ENCODE results near the gene ACACB. TPM values are rescaled to one million over a fixed set of nuclear protein-coding genes. Genes with fewer than 3 reads are reported as not detected.

The ACACB gene
- total and polyA plus RNA-seq, 2 experiments from 2014 or later, result 6.2 to 15.4 TPM

- no peak overlapping the region for H3K4me3 Mint-ChIP-seq
- no peaks in the 10 kb centered on the region for H4K20me1 ChIP-seq (replicated peaks; ENCODE audit: insufficient read depth)
- H3K4me2 ChIP-seq, result no peak overlapping the region
- peaks cover 2% of the 10 kb centered on the region; the same call in 2 of the 3 replicates for H3K36me3 Mint-ChIP-seq (ENCODE audit: low read depth)
- DNase-seq (ENCODE audit: low spot score) (no peak), ATAC-seq (no peak)
- H3K4me1 Mint-ChIP-seq, result no peaks in the 10 kb centered on the region
- H3K27me3 ChIP-seq (ENCODE audit: insufficient read depth), result no peaks in the 10 kb centered on the region
- H3K4me3 ChIP-seq, result no peak overlapping the region
- no peaks in the 10 kb centered on the region for H3K79me2 ChIP-seq (replicated peaks; ENCODE audit: insufficient read depth)
- H3K9me2 ChIP-seq (ENCODE audit: insufficient read depth), result no peaks in the 10 kb centered on the region
- H3K27ac Mint-ChIP-seq, result no peak overlapping the region
- no peak overlapping the region for H2AFZ ChIP-seq
- H3F3A ChIP-seq (replicated peaks; ENCODE audit: low read depth), result no peaks in the 10 kb centered on the region
- no peak overlapping the region for H3K27ac ChIP-seq (ENCODE audit: low read depth)
- TF ChIP-seq ETS1 (IDR thresholded peaks at IDR 0.05) (no peak), EZH2phosphoT487 (IDR thresholded peaks at IDR 0.05; ENCODE audit: unreplicated experiment) (no peak), JUNB (IDR thresholded peaks at IDR 0.05; ENCODE audit: unreplicated experiment) (no peak), CREB1 (CRISPR knock-in tag; IDR thresholded peaks at IDR 0.05; ENCODE audit: low read depth) (no peak), STAT1 (IDR thresholded peaks at IDR 0.05; ENCODE audit: unreplicated experiment) (no peak), CTCF (conservative IDR thresholded peaks at IDR 0.05; ENCODE audit: low read depth in 2 of 2) (no peak), EZH2 (IDR thresholded peaks at IDR 0.05; ENCODE audit: low read depth, unreplicated experiment) (no peak), NANOG (IDR thresholded peaks at IDR 0.05; ENCODE audit: borderline replicate concordance) (no peak), POLR2AphosphoS5 (IDR thresholded peaks at IDR 0.05; ENCODE audit: low read depth) (no peak), ZNF331 (CRISPR knock-in tag; IDR thresholded peaks at IDR 0.05; ENCODE audit: low read depth) (no peak), ZNF114 (CRISPR knock-in tag; IDR thresholded peaks at IDR 0.05) (no peak)
- TF ChIP-seq, protein P1, sequence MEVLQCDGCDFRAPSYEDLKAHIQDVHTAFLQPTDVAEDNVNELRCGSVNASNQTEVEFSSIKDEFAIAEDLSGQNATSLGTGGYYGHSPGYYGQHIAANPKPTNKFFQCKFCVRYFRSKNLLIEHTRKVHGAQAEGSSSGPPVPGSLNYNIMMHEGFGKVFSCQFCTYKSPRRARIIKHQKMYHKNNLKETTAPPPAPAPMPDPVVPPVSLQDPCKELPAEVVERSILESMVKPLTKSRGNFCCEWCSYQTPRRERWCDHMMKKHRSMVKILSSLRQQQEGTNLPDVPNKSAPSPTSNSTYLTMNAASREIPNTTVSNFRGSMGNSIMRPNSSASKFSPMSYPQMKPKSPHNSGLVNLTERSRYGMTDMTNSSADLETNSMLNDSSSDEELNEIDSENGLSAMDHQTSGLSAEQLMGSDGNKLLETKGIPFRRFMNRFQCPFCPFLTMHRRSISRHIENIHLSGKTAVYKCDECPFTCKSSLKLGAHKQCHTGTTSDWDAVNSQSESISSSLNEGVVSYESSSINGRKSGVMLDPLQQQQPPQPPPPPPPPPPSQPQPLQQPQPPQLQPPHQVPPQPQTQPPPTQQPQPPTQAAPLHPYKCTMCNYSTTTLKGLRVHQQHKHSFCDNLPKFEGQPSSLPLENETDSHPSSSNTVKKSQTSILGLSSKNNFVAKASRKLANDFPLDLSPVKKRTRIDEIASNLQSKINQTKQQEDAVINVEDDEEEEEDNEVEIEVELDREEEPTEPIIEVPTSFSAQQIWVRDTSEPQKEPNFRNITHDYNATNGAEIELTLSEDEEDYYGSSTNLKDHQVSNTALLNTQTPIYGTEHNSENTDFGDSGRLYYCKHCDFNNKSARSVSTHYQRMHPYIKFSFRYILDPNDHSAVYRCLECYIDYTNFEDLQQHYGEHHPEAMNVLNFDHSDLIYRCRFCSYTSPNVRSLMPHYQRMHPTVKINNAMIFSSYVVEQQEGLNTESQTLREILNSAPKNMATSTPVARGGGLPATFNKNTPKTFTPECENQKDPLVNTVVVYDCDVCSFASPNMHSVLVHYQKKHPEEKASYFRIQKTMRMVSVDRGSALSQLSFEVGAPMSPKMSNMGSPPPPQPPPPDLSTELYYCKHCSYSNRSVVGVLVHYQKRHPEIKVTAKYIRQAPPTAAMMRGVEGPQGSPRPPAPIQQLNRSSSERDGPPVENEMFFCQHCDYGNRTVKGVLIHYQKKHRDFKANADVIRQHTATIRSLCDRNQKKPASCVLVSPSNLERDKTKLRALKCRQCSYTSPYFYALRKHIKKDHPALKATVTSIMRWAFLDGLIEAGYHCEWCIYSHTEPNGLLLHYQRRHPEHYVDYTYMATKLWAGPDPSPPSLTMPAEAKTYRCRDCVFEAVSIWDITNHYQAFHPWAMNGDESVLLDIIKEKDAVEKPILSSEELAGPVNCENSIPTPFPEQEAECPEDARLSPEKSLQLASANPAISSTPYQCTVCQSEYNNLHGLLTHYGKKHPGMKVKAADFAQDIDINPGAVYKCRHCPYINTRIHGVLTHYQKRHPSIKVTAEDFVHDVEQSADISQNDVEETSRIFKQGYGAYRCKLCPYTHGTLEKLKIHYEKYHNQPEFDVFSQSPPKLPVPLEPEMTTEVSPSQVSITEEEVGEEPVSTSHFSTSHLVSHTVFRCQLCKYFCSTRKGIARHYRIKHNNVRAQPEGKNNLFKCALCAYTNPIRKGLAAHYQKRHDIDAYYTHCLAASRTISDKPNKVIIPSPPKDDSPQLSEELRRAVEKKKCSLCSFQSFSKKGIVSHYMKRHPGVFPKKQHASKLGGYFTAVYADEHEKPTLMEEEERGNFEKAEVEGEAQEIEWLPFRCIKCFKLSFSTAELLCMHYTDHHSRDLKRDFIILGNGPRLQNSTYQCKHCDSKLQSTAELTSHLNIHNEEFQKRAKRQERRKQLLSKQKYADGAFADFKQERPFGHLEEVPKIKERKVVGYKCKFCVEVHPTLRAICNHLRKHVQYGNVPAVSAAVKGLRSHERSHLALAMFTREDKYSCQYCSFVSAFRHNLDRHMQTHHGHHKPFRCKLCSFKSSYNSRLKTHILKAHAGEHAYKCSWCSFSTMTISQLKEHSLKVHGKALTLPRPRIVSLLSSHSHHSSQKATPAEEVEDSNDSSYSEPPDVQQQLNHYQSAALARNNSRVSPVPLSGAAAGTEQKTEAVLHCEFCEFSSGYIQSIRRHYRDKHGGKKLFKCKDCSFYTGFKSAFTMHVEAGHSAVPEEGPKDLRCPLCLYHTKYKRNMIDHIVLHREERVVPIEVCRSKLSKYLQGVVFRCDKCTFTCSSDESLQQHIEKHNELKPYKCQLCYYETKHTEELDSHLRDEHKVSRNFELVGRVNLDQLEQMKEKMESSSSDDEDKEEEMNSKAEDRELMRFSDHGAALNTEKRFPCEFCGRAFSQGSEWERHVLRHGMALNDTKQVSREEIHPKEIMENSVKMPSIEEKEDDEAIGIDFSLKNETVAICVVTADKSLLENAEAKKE (CRISPR knock-in tag; IDR thresholded peaks at IDR 0.05), result no peak
- TF ChIP-seq, protein P2, sequence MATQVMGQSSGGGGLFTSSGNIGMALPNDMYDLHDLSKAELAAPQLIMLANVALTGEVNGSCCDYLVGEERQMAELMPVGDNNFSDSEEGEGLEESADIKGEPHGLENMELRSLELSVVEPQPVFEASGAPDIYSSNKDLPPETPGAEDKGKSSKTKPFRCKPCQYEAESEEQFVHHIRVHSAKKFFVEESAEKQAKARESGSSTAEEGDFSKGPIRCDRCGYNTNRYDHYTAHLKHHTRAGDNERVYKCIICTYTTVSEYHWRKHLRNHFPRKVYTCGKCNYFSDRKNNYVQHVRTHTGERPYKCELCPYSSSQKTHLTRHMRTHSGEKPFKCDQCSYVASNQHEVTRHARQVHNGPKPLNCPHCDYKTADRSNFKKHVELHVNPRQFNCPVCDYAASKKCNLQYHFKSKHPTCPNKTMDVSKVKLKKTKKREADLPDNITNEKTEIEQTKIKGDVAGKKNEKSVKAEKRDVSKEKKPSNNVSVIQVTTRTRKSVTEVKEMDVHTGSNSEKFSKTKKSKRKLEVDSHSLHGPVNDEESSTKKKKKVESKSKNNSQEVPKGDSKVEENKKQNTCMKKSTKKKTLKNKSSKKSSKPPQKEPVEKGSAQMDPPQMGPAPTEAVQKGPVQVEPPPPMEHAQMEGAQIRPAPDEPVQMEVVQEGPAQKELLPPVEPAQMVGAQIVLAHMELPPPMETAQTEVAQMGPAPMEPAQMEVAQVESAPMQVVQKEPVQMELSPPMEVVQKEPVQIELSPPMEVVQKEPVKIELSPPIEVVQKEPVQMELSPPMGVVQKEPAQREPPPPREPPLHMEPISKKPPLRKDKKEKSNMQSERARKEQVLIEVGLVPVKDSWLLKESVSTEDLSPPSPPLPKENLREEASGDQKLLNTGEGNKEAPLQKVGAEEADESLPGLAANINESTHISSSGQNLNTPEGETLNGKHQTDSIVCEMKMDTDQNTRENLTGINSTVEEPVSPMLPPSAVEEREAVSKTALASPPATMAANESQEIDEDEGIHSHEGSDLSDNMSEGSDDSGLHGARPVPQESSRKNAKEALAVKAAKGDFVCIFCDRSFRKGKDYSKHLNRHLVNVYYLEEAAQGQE (IDR thresholded peaks at IDR 0.05; ENCODE audit: unreplicated experiment), result no peak
- H3K9me3 Mint-ChIP-seq, result no peaks in the 10 kb centered on the region
- no peaks in the 10 kb centered on the region; the same call in 1 of the 2 replicates for H3K36me3 ChIP-seq (ENCODE audit: insufficient read depth)
- no peaks in the 10 kb centered on the region for H3K4me1 ChIP-seq (ENCODE audit: insufficient read depth)
- H3K27me3 Mint-ChIP-seq (ENCODE audit: insufficient read depth, low read depth, poor library complexity), result peaks cover 2% of the 10 kb centered on the region
These were observed 103.6 kb downstream of the ACACB start for GRCh38 chr12:109219938-109220337.

Data from GM23338 (cell line).